HG03521 (cell line): ENCODE data around the gene GNAT1.
"Not testable (repeated sequence)": the region's sequence is repeated elsewhere in the genome, so short reads cannot be mapped to it uniquely, and the experiment has no call there.

Experiments used
- ATAC-seq: cut with Tn5 transposase; IDR thresholded peaks from one replicate; pipeline ENCODE4 v1.9.1; 2021; ENCODE audit warnings: mild to moderate bottlenecking, moderate library complexity; ENCODE audit not compliant: unreplicated experiment

GNAT1 gene

DNA sequence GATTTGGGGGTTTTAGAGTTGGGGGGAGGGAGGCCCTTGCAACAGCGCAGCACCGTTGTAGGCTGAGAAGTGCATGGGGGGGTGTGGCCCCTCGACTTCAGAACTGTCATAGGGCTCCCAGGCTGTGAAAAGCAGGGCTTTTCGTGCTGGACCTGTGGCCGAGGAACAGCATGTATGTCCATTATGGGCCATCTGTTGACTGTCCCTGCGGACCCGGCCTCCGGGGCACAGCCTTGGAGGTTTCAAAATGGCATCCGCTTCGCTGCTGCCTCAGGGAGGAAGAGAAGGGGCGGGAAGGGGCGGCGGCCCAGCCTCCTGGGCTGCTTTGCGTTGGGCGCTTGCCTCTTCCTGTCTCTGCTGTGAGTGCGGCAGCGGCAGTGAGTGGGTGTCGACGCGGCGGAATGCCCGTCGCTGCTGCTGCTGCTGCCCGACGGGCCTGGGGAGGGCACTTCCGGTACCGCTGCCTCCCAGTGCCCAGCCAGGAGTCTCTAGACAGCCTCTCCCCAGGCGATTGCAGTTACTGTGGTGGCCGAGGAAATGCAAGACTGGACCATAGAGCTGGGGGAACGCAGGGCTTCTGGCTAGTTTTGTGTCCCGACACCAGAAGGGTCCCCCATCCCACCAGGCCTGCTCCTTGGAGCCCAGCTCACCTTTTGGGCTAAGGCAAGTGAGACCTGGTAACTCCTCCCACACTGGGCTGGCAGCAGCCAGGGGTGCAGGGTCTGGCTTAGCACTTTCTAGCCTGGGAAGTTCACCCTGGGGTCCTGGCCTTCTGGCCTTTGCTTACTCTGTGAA, 46.5 kb downstream of the GNAT1 start:
- ATAC-seq = no peak

DNA sequence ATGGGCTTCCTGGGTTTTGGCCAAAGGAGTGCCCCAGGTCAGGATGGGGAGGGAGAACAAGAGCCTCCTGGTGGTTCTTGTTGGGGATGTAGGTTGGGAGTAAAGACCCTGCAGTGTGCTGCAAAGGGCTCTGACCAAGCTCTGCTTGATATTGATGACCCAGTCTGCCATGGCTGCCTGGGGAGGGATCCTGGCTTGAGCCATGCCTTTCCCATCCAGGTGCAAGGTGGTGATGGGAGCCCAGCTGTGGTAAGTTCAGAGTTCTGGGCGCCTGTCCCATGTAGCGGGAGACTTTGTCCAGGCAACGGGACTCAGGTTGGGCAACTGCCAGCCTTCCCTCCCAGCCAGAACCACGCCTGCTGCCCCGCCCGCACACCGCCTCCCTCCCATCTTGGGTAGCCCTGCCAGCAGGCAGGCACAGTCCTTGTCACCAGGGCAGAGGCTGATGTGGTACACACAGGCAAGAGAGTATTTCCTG, 47.2 kb downstream of the GNAT1 start:
- ATAC-seq = no peak

DNA sequence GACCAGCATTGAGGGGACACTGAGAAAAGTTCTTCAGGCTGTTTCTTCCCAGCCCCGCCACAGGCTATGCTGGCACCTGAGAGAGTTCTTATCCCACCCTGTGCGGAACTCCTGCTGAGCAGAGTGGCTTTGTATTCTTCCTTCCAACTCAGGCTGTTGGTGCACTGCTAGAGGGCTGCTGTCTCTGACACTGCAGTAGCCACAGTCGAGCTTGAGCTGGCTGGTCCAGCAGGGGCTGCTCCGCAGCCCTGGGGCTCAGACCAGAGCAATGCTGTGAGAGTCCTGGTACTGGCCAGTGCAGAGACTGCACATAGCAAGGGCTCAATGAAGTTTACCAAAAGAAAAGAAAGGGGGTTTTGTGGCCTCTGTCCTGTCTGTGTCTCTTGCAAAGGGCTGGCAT, 48.2 kb downstream of the GNAT1 start:
- no peak for ATAC-seq

DNA sequence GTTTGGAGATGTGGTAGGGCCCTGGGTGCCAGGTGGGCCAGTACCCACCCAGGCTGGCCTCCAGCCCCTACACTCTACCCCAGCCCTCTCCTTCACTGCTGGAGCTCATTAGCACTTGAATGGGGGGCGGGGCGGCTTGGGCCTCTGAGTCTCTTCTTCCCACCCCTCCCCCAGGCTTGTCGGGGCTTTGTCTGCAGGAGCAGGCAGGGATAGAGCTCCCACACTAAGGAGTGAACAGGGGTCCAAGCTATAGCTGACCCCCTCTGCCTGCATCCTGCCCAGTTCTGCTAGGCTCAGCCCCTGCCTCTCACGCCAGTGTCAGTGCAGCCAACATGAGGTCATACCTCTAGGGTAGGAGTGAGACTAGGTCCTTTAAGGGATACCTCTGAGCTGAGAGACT, 49.8 kb downstream of the GNAT1 start:
- no peak for ATAC-seq

DNA sequence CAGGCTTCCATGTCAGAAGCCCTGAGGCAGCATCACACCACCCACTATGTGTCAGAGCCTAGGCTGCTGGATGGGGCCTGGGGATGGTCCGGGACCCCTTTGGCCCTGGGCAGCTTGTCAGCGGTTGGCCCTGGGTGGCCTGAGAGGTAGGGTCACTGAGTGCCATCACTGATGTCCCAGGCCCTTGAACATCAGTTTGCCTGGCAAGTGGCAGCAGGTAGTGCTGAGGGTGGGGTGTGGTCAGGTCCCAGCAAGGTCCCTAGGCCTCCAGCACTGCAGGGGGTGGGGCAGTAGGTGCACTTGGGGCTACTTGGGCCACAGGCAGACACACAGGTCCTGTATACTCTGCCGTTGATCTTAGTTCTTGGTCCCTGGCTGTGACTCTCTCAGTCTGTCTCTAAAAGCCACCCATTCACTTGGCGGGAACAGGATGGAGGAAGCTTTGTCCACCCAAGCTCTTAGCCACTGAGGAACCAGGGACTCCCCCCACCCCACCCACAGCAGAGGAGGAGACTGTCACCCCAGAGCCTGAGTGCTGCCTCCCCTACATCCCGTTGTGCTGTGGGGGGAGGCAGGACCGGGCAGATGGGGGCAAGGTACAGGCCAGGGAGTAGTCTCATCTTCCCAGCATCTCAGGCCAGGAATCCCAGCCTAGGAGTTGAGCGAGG, 50.4 kb downstream of the GNAT1 start:
- no peak for ATAC-seq

DNA sequence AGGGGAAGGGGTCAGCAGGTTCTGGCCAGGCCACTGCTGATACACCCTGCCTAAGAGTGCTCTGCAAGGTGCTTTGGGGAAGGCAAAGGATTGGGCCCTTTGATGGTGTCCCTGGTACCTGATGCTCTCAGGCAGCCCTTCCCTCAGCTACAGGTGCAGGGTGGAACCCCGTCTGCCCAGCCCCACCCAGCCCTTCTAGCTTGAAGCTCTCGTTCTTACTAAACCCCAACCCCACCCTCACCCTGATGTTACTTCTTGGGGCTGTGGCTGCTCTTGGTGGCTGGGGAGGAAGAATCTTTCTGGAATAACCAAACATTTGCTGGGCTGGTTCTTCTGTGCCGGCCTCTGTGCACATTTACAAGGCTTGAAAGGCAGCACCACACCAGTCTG, 51.0 kb downstream of the GNAT1 start:
- ATAC-seq = no peak

DNA sequence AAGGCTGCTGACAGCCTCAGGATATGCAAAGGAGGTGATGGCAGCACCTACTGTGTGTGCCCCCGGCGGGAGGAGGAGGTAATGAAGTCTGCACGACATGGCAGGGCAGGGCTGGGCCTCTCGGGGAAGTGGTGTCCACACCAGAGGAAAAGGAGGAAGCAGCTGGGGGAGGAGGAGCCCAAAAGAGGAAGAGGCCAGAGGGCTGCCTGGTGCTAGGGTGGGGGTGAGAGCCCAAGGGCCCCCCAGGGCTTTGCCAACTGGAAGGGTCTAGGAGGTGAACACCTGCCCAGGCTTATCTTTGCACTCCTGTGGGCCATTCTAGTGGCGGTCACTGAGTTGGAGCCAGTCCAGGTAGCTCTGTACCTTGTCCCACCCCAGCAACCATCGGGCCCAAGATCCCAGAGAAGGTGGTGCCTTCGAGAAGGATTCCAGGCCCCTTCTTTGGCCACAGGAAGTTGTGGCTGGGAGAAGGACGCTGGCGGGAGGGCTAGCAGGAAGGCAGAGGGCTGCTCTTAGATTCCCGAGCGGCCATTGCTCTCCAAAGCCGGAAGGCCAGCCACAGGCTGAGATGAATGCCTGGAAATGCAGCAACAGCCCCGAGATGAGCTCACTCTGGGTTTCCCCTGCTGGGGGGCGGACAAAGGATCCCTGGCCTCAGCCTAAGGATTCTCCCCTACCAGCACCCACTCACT, 51.6 kb downstream of the GNAT1 start:
- no peak for ATAC-seq

DNA sequence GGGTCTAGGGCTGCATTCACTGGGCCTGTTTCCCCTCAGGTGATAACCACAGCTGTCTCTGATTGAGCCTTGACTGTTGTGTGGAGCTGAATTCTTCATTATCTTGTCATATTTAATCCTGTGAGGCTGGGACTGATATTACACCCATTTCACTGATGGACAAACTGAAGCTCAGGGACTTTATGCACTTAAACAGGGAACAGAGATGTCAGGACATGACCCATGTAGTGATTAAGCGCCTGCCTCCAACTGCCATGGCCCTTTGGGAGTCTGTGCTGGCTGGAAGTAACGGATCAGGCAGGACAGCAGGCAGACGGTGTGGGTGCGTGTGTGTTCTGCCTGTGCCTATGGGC, 52.1 kb downstream of the GNAT1 start:
- no peak for ATAC-seq

DNA sequence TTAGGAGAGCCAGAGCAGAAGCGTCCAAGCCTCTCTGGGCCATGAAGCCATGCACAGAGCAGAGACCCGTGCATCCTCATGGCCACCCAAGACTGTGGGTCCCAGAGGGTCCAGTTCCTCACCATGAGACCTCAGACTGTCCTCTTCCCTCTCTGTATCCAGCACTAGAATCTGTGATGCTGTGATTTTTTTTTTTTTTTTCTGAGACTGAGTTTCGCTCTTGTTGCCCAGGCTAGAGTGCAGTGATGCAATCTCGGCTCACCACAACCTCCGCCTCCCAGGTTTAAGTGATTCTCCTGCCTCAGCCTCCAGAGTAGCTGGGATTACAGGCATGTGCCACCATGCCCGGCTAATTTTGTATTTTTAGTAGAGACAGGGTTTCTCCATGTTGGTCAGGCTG, 53.4 kb downstream of the GNAT1 start:
- not testable (repeated sequence) for ATAC-seq

DNA sequence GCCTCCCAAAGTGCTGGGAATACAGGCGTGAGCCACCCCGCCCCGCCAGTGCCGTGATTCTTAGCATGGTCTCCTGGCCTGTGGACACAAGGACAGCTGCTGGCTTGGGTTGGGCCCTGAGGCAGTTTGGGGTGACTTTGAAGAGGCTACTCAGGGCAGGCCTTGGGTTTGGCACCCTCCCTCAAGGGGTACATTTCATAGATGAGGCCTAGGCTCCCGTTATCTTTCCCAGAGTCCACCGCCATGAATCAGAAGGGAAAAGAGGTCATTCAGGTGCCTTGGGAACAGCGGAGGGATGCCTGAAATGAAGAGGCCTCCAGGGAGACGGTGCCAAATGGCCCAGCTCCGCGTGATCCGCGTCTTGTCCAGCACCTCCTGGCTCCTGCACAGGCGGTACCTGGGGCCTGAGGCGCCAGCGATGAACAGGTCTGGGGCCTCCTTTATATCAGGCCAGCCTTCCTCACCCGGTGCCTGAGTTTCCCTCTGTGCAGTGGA, 53.9 kb downstream of the GNAT1 start:
- no peak for ATAC-seq

DNA sequence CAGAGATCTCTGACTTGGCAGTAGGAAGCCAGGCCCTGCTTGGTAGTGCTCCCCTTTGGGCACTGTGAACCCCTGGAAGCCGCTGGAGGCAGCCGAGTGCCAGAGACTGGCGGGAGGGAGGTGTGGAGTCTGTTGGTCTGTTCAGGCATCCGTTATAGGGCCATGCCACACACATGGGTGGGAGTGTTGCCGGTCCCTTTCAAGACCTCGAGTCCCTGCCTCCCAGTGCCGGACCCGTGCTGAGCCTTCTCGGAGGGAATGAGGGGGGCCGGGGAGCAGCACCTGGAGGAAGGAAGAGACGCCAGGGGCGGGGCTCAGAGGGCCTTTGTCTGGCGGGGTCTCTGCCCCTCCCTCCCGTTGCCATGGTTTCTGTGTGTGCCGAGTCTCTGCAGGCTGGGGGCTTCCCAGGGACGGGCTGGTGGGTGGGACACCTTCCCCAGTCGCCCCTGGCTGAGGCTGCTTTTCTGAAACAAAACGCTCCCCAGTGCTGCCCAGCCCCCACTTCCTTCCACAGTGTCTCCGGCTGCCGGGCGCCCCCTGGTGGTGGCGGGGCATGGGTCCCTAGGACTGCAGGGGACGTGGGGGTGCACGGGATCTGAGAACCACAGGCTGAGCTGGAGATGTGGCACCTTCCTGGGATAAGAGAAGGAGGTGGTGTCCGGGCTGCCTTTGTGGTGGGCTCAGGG, 54.6 kb downstream of the GNAT1 start:
- ATAC-seq = peak; percentile 64

DNA sequence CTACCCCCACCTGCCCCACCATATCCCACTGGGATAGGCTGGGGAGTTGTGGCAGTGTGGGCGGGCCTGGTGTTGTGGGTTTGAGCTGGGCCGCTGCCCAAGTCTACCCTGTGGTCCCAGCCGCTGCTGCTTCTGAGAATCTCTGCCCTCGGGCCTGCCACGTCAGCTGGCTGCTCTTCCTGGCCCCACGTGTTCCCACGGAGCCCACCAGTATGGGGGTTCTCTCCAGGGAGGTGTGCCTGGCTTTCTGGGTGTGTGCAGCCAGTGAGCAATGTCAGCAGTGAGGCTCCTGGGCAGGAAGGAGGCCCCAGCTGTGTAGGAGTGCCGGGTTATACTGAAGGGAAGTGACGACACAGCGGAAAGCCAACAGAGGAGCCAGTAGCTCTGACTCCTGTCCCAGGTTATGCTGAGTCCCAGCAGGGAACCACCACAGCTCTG, 55.1 kb downstream of the GNAT1 start:
- peak; percentile 51 for ATAC-seq
